HAP-1 (cell line): Measurements from ENCODE around the gene IGSF9.

Experiments used
- DNase-seq, 2 experiments: peaks; one replicate each; pipeline ENCODE4 v3.0.0-alpha.2; 2016 to 2020; ENCODE audit warnings: low spot score in 2 of 2
- H3K27me3 ChIP-seq: fragments of 250-450 bp; sonication (Bioruptor Pico); 2 replicates; pipeline ENCODE4 v1.5.1; 2020; ENCODE audit warnings: low read depth, mild to moderate bottlenecking, moderate library complexity
- H3K36me3 ChIP-seq: fragments of 250-450 bp; sonication (Bioruptor Pico); replicated peaks from 2 replicates; pipeline ENCODE4 v1.5.1; 2020; ENCODE audit warnings: mild to moderate bottlenecking
- H3K4me1 ChIP-seq: fragments of 250-450 bp; sonication (Bioruptor Pico); 2 replicates; pipeline ENCODE4 v1.5.1; 2020; ENCODE audit warnings: mild to moderate bottlenecking
- H3K4me3 ChIP-seq: fragments of 250-450 bp; sonication (Bioruptor Pico); 2 replicates; pipeline ENCODE4 v1.5.1; 2020; ENCODE audit warnings: mild to moderate bottlenecking, moderate library complexity
- H3K9me3 ChIP-seq: fragments of 250-450 bp; sonication (Bioruptor Pico); 2 replicates; pipeline ENCODE4 v1.5.1; 2020; ENCODE audit warnings: mild to moderate bottlenecking, moderate library complexity
- in situ Hi-C: fragments of 300-500 bp; cut with MboI; formaldehyde crosslinking; loops from 3 replicates; pipeline ENCODE4 v1.14.3; 2020; ENCODE audit warnings: low sequenced_read_pairs, inconsistent platforms, mixed read lengths

The IGSF9 gene

GRCh38 chr1:159938211-159938852 is 7.1 kb downstream of the IGSF9 start:
- DNase-seq = peak in 1 of 2 experiments; percentile 46
- no peak overlapping the region for H3K4me3 ChIP-seq
- H3K4me1 ChIP-seq = peaks cover 12% of the 10 kb centered on the region
- H3K36me3 ChIP-seq = no peaks in the 10 kb centered on the region
- in situ Hi-C loops = loop anchor here (5.0 to 25.0 kb wide), 4 partner anchors 69 to 424 kb away; partner anchors contain the start of genes KCNJ9 and NHLH1
- H3K27me3 ChIP-seq = no peaks in the 10 kb centered on the region
- H3K9me3 ChIP-seq = no peaks in the 10 kb centered on the region

- peaks cover 12% of the 10 kb centered on the region for H3K4me1 ChIP-seq
- H3K4me3 ChIP-seq = no peak overlapping the region
- no peaks in the 10 kb centered on the region for H3K36me3 ChIP-seq
- no peaks in the 10 kb centered on the region for H3K27me3 ChIP-seq
- in situ Hi-C loops = loop anchor here (5.0 to 25.0 kb wide), 4 partner anchors 70 to 425 kb away; partner anchors contain the start of genes KCNJ9 and NHLH1
- peak in 1 of 2 experiments; percentile 33 for DNase-seq
- no peaks in the 10 kb centered on the region for H3K9me3 ChIP-seq
Measured at GRCh38 chr1:159937054-159937750, 8.2 kb downstream of the IGSF9 start.

GRCh38 chr1:159936273-159936904 is 9.0 kb downstream of the IGSF9 start:
- no peaks in the 10 kb centered on the region for H3K36me3 ChIP-seq
- no peaks in the 10 kb centered on the region for H3K27me3 ChIP-seq
- no peak overlapping the region for H3K4me3 ChIP-seq
- peak; percentile 46 to 90 for DNase-seq
- in situ Hi-C loops = loop anchor here (5.0 to 25.0 kb wide), 4 partner anchors 71 to 426 kb away; partner anchors contain the start of genes KCNJ9 and NHLH1
- H3K9me3 ChIP-seq = no peaks in the 10 kb centered on the region
- H3K4me1 ChIP-seq = peaks cover 12% of the 10 kb centered on the region

GRCh38 chr1:159935719-159936272 is 9.6 kb downstream of the IGSF9 start:
- DNase-seq = no peak
- Histone ChIP-seq H3K9me3 (no peaks in the 10 kb centered on the region), H3K4me3 (no peak overlapping the region), H3K27me3 (no peaks in the 10 kb centered on the region), H3K4me1 (peaks cover 12% of the 10 kb centered on the region), H3K36me3 (no peaks in the 10 kb centered on the region)
- in situ Hi-C loops = loop anchor here (5.0 to 25.0 kb wide), 4 partner anchors 72 to 427 kb away; partner anchors contain the start of genes KCNJ9 and NHLH1

- H3K4me1 ChIP-seq = peaks cover 12% of the 10 kb centered on the region
- in situ Hi-C loops = loop anchor here (5.0 to 25.0 kb wide), 4 partner anchors 72 to 427 kb away; partner anchors contain the start of genes KCNJ9 and NHLH1
- no peak for DNase-seq
- H3K27me3 ChIP-seq = no peaks in the 10 kb centered on the region
- no peaks in the 10 kb centered on the region for H3K9me3 ChIP-seq
- no peaks in the 10 kb centered on the region for H3K36me3 ChIP-seq
- H3K4me3 ChIP-seq = no peak overlapping the region
Measured at GRCh38 chr1:159935305-159935704, 10.1 kb downstream of the IGSF9 start.

- no peaks in the 10 kb centered on the region for H3K27me3 ChIP-seq
- H3K4me1 ChIP-seq = peaks cover 5% of the 10 kb centered on the region; the same call in 1 of the 2 replicates
- H3K36me3 ChIP-seq = no peaks in the 10 kb centered on the region
- DNase-seq = no peak
- in situ Hi-C loops = loop anchor here (5.0 to 25.0 kb wide), 4 partner anchors 73 to 428 kb away; partner anchors contain the start of genes KCNJ9 and NHLH1
- H3K9me3 ChIP-seq = no peaks in the 10 kb centered on the region
- no peak overlapping the region for H3K4me3 ChIP-seq
Measured at GRCh38 chr1:159934136-159935039, 11.0 kb downstream of the IGSF9 start.

GRCh38 chr1:159933347-159933746 is 12.1 kb downstream of the IGSF9 start:
- Histone ChIP-seq H3K9me3 (no peaks in the 10 kb centered on the region), H3K4me1 (peaks cover 4% of the 10 kb centered on the region; the same call in 1 of the 2 replicates), H3K27me3 (no peaks in the 10 kb centered on the region), H3K4me3 (no peak overlapping the region), H3K36me3 (no peaks in the 10 kb centered on the region)
- no peak for DNase-seq
- in situ Hi-C loops = loop anchor here (10.0 to 25.0 kb wide), 3 partner anchors 151 to 429 kb away; partner anchors contain the start of genes KCNJ9 and NHLH1

- in situ Hi-C loops = loop anchor here (10.0 to 25.0 kb wide), 3 partner anchors 152 to 430 kb away; partner anchors contain the start of genes KCNJ9 and NHLH1
- Histone ChIP-seq H3K36me3 (no peaks in the 10 kb centered on the region), H3K27me3 (no peaks in the 10 kb centered on the region), H3K4me3 (no peak overlapping the region), H3K9me3 (no peaks in the 10 kb centered on the region), H3K4me1 (no peaks in the 10 kb centered on the region; the same call in 1 of the 2 replicates)
- DNase-seq = no peak
Measured at GRCh38 chr1:159932296-159933285, 12.8 kb downstream of the IGSF9 start.

GRCh38 chr1:159931795-159932173 is 13.6 kb downstream of the IGSF9 start:
- no peaks in the 10 kb centered on the region for H3K36me3 ChIP-seq
- no peak for DNase-seq
- no peak overlapping the region for H3K4me3 ChIP-seq
- no peaks in the 10 kb centered on the region for H3K9me3 ChIP-seq
- H3K27me3 ChIP-seq = no peaks in the 10 kb centered on the region
- H3K4me1 ChIP-seq = no peaks in the 10 kb centered on the region
- in situ Hi-C loops = loop anchor here (10.0 to 25.0 kb wide), 3 partner anchors 153 to 431 kb away; partner anchors contain the start of genes KCNJ9 and NHLH1

GRCh38 chr1:159931101-159931794 is 14.2 kb downstream of the IGSF9 start:
- no peaks in the 10 kb centered on the region for H3K4me1 ChIP-seq
- in situ Hi-C loops = loop anchor here (10.0 to 25.0 kb wide), 3 partner anchors 154 to 431 kb away; partner anchors contain the start of genes KCNJ9 and NHLH1
- no peaks in the 10 kb centered on the region for H3K9me3 ChIP-seq
- H3K27me3 ChIP-seq = no peaks in the 10 kb centered on the region
- H3K36me3 ChIP-seq = no peaks in the 10 kb centered on the region
- DNase-seq = no peak
- no peak overlapping the region for H3K4me3 ChIP-seq

GRCh38 chr1:159930634-159931033 is 14.8 kb downstream of the IGSF9 start:
- Histone ChIP-seq H3K27me3 (no peaks in the 10 kb centered on the region), H3K4me1 (peaks cover 6% of the 10 kb centered on the region), H3K9me3 (no peaks in the 10 kb centered on the region), H3K36me3 (no peaks in the 10 kb centered on the region), H3K4me3 (no peak overlapping the region)
- DNase-seq = no peak
- in situ Hi-C loops = loop anchor here (10.0 to 25.0 kb wide), 3 partner anchors 154 to 432 kb away; partner anchors contain the start of genes KCNJ9 and NHLH1
